Activated B cell treated with CpG ODN at 0.5 μM for 24 hours (primary cell): Measurements from ENCODE around the gene ZNF277. TPM values are rescaled to one million over a fixed set of nuclear protein-coding genes. Genes with fewer than 3 reads are reported as not detected.

ENCODE experiments used
- ATAC-seq: fragments of 200-7000 bp; cut with Tn5 transposase; one replicate; pipeline ENCODE4 v1.10.0; 2021; ENCODE audit warnings: low read depth, mild to moderate bottlenecking, moderate library complexity
- CTCF ChIA-PET: fragments of 350-600 bp; sonication (Branson Sonifier 250); formaldehyde crosslinking; loops from one replicate; lab custom pipeline; 2021; ENCODE audit warnings: antibody characterized with exemption; lab: Charles Lee
- POLR2A ChIA-PET: fragments of 350-600 bp; sonication (Branson Sonifier 250); formaldehyde crosslinking; loops from one replicate; lab custom pipeline; 2021; ENCODE audit warnings: antibody characterized with exemption; lab: Charles Lee
- DNase-seq: peaks from one replicate; pipeline ENCODE4 v3.0.0; 2022
- H3K27ac Mint-ChIP-seq: one replicate; pipeline ENCODE4 v1.8.0; 2020; ENCODE audit warnings: mixed read lengths
- H3K27me3 Mint-ChIP-seq: one replicate; pipeline ENCODE4 v1.8.0; 2021; ENCODE audit warnings: mixed read lengths
- H3K36me3 Mint-ChIP-seq: one replicate; pipeline ENCODE4 v1.8.0; 2021; ENCODE audit warnings: low read depth, mixed read lengths
- H3K4me1 Mint-ChIP-seq: one replicate; pipeline ENCODE4 v1.8.0; 2021; ENCODE audit warnings: mixed read lengths
- H3K4me3 Mint-ChIP-seq: one replicate; pipeline ENCODE4 v1.8.0; 2020; ENCODE audit warnings: mild to moderate bottlenecking, mixed read lengths
- H3K9me3 Mint-ChIP-seq: one replicate; pipeline ENCODE4 v1.8.0; 2020; ENCODE audit warnings: mixed read lengths
- CTCF ChIP-seq: fragments of 200-600 bp; IDR thresholded peaks from one replicate; pipeline ENCODE4 v1.8.0; 2022; ENCODE audit warnings: antibody characterized with exemption, mild to moderate bottlenecking
- intact Hi-C: fragments of 100-400 bp; cut with micrococcal nuclease; formaldehyde crosslinking; loops from one replicate; pipeline ENCODE4 v1.15.1; 2024
- total RNA-seq: library from RNA; stranded (reverse); gene quantifications from 2 replicates; pipeline ENCODE4 v1.2.3, GENCODE V29; 2022

The ZNF277 gene
- total RNA-seq, 1 donor from 2014 or later: 12.6 TPM

GRCh38 chr7:112226701-112227276 lies 20.3 kb downstream of the ZNF277 start:
- H3K4me1 Mint-ChIP-seq: peaks cover 14% of the 10 kb centered on the region
- ChIA-PET CTCF (no interaction called here), POLR2A (no interaction called here)
- H3K36me3 Mint-ChIP-seq: peaks cover 4% of the 10 kb centered on the region
- H3K27ac Mint-ChIP-seq: no peak overlapping the region
- intact Hi-C loops: no loop called here
- ATAC-seq (no peak), DNase-seq (no peak)
- TF ChIP-seq CTCF: no peak
- H3K27me3 Mint-ChIP-seq: no peaks in the 10 kb centered on the region
- no peaks in the 10 kb centered on the region for H3K9me3 Mint-ChIP-seq
- H3K4me3 Mint-ChIP-seq: no peak overlapping the region

GRCh38 chr7:112228632-112229031 lies 22.1 kb downstream of the ZNF277 start:
- CTCF ChIA-PET: no interaction called here
- Mint-ChIP-seq H3K36me3 (no peaks in the 10 kb centered on the region), H3K27me3 (no peaks in the 10 kb centered on the region), H3K27ac (no peak overlapping the region), H3K4me3 (no peak overlapping the region), H3K9me3 (no peaks in the 10 kb centered on the region), H3K4me1 (peaks cover 8% of the 10 kb centered on the region)
- POLR2A ChIA-PET: no interaction called here
- intact Hi-C loops: no loop called here
- ATAC-seq (no peak), DNase-seq (no peak)
- no peak for TF ChIP-seq CTCF

GRCh38 chr7:112232212-112232978 lies 25.9 kb downstream of the ZNF277 start:
- H3K9me3 Mint-ChIP-seq: peaks cover 6% of the 10 kb centered on the region
- POLR2A ChIA-PET: no interaction called here
- ATAC-seq: no peak
- H3K36me3 Mint-ChIP-seq: peaks cover 5% of the 10 kb centered on the region
- H3K27me3 Mint-ChIP-seq: no peaks in the 10 kb centered on the region
- peaks cover 5% of the 10 kb centered on the region for H3K4me1 Mint-ChIP-seq
- no peak for TF ChIP-seq CTCF
- CTCF ChIA-PET: no interaction called here
- intact Hi-C loops: loop anchor here (10.0 kb wide), 1 partner anchor 58 kb away; no protein-coding TSS in a partner anchor
- no peak overlapping the region for H3K4me3 Mint-ChIP-seq
- H3K27ac Mint-ChIP-seq: no peak overlapping the region
- DNase-seq: no peak

- no peak for TF ChIP-seq CTCF
- Mint-ChIP-seq H3K9me3 (peaks cover 6% of the 10 kb centered on the region), H3K27ac (no peak overlapping the region), H3K27me3 (no peaks in the 10 kb centered on the region), H3K36me3 (peaks cover 5% of the 10 kb centered on the region), H3K4me3 (no peak overlapping the region), H3K4me1 (peaks cover 5% of the 10 kb centered on the region)
- ChIA-PET CTCF (no interaction called here), POLR2A (no interaction called here)
- no peak for ATAC-seq
- DNase-seq: no peak
- intact Hi-C loops: loop anchor here (10.0 kb wide), 1 partner anchor 58 kb away; no protein-coding TSS in a partner anchor
Observed at GRCh38 chr7:112233048-112233697, 26.7 kb downstream of the ZNF277 start.

GRCh38 chr7:112234147-112234546 lies 27.7 kb downstream of the ZNF277 start:
- Mint-ChIP-seq H3K36me3 (peaks cover 5% of the 10 kb centered on the region), H3K9me3 (peaks cover 6% of the 10 kb centered on the region), H3K27ac (no peak overlapping the region), H3K27me3 (no peaks in the 10 kb centered on the region), H3K4me3 (no peak overlapping the region), H3K4me1 (peaks cover 2% of the 10 kb centered on the region)
- ChIA-PET POLR2A (no interaction called here), CTCF (no interaction called here)
- ATAC-seq (no peak), DNase-seq (no peak)
- intact Hi-C loops: loop anchor here (10.0 kb wide), 1 partner anchor 59 kb away; no protein-coding TSS in a partner anchor
- TF ChIP-seq CTCF: no peak
